GM18507 (cell line): ENCODE results near the gene ZSWIM7.

ENCODE experiments used
- DNase-seq: peaks from one replicate; pipeline ENCODE4 v3.0.0; 2011; ENCODE audit warnings: low read depth; ENCODE audit not compliant: insufficient read length; ENCODE audit errors: extremely low spot score
- FAIRE-seq: peaks from 2 replicates; lab custom pipeline; 2011; peaks lifted over from hg19 to GRCh38; lab: Jason Lieb, UNC

ZSWIM7 gene, protein sequence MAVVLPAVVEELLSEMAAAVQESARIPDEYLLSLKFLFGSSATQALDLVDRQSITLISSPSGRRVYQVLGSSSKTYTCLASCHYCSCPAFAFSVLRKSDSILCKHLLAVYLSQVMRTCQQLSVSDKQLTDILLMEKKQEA

DNA sequence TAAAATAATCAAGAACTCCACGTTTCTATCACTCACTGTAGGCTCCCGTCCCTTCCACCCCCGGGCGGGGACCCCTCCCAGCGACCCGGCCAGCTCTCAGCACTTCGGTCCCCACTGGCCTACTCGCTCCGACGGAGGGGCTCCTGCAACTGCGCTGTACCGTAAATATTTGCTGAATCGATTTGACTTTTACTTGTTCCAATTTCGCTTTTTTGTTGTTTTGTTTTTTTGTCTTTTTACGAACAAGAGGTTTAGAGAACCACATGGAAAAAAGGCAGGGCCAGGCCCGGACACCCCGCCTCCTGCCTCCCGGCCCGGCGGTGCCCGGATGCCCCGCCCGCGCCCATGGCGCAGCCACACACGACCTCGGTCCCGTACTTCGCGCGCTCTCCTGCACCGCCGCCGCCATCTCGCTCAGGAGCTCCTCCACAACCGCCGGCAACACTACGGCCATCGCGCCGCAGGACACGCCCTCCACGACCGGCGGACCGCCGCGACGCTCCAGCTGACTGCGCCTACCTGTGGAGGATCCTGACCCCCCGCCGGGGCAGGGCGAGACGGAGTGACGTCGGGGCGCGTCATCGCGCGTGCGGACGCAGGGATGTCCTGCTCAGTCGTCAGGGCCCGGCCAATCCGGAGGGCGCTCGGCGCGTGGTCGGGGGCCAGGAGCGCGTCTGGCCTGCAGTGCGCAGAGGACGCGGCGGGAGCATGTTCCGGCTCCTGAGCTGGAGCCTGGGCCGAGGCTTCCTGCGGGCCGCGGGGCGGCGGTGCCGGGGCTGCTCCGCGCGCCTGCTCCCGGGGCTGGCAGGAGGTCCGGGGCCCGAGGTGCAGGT lies at the start of gene ZSWIM7, which contains the start of gene TTC19:
Gene ZSWIM7, minus strand, starts transcription at position 564 of the 833 bp plus-strand sequence. Its CDS starts 110 bp downstream, at position 454.
Gene TTC19, plus strand, starts transcription at position 684 of the 833 bp plus-strand sequence. Its CDS starts 25 bp downstream, at position 709.
- peak; percentile 97 for FAIRE-seq
- DNase-seq = peak; percentile 99

DNA sequence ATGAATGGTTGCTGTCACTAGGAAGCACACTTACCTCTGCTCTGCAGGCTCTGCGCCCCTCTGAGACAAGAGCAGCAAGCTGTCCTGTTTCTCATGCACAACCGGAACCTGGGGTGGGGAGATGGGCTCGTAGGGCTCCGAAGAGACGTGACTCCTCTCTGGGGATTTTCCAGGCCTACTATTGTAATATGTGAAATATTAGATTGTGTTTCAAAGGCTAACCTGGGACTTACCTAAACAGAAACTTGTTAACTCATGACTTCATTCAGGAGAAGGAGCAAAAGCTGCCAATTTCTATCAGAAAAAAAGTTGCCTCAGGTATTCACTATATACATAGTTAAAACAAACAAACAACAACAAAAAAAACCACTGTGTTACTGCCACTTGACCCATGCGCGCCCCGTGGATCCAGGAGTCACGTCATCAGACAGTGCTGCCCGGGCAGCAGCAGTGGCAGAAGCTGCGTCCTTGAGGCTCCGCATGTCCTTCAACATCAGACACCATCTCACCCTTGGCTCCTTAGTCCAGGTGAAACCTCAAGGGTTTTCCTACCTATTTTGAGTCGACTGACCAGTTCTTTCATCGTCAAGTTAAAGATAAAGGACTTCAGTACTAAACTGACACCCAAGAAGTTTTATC lies 49.4 kb upstream of the ZSWIM7 start:
- FAIRE-seq (no peak), DNase-seq (no peak)

DNA sequence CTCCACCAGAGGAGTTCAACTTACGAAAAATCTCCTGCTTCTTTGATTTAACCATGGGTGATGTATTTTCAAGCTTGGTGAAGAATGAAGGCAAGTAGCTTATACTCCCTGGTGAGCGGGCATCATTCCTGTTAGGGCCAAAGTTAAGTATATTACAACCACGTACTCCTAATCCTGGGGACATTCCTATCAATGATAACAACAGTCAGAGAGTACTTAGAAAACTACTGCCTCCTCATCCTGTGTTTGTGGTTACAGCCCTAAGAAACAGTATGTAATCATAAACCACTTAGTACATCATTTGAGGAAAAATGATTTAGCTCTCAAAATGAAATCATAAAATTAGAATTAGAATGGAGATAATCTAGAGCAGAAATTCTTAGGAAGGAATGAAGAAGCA lies 47.5 kb upstream of the ZSWIM7 start:
- FAIRE-seq (no peak), DNase-seq (no peak)

DNA sequence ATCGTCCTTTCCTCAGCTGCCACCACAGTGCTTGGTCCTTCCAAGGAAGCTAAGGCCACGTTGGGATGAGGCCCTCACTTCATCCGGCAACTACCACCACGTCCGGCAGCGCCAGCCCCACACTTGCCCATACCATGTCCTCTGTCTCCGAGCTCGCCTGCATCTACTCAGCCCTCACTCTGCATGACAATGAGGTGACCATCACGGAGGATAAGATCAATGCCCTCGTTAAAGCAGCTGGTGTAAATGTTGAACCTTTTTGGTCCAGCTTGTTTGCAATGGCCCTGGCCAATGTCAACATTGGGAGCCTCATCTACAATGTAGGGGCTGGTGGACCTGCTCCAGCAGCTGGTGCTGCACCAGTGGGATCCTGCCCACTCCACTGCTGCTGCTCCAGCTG lies 45.0 kb upstream of the ZSWIM7 start:
- no peak for FAIRE-seq
- DNase-seq = no peak

DNA sequence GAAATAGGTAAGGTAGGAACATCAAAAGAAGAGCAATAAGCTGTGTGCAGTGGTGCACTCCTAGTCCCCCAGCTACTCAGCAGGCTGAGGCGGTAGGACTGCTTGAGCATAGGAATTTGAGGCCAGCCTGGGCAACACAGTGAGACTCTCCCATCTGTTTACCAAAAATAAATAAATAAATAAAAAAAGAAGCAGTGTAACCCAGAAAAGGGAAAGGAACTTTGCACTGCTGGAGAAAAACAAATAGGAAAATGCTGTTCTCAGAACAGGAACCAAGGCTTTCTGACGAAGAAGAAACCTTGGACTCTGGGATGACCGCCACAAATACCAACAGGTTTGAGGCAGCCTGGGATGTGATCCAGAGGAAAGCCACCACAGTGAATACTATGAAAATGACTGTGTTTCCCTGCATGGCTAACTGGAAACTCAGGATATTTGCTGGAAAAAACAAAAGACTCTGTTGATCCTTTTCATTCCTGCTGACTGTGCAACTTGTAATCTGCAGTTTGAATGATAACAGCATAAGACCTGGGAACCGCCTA lies 41.3 kb upstream of the ZSWIM7 start:
- no peak for DNase-seq
- no peak for FAIRE-seq

DNA sequence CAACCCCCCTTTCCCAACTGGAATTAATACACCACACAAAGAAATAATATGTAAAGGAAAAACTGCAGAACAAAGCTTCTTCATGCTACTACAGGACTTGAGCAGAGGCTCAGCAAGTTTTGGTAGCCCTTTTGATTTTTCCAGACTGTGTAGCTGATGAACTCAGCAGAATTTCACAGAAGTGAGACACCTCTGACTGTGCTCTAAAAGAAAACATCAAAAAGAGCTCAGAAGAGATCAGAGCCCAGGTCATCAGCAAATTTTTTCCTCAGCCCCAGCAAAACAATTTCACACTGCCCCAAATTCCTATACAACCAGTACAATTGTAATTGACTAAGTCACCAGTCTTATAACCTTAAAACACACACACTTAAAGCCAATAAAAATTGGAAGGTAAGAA lies 38.1 kb upstream of the ZSWIM7 start:
- DNase-seq (no peak), FAIRE-seq (no peak)

DNA sequence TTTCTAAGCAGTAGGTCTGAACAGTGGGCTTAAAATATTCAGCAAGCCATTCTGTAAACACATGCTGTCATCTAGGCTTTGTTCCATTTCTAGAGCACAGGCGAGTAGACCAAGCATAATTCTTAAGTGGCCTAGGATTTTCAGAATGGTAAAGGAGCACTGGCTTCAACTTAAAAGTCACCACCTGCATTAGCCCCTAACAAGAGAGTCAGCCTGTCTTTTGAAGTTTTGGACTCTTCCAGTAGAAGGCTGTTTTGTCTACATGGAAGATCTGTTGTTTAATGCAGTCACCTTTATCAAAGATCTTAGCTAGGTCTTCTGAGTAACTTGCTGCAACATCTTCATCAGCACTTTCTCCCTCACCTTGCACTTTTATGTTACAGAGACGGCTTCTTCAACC lies 36.8 kb upstream of the ZSWIM7 start:
- FAIRE-seq = no peak
- no peak for DNase-seq

DNA sequence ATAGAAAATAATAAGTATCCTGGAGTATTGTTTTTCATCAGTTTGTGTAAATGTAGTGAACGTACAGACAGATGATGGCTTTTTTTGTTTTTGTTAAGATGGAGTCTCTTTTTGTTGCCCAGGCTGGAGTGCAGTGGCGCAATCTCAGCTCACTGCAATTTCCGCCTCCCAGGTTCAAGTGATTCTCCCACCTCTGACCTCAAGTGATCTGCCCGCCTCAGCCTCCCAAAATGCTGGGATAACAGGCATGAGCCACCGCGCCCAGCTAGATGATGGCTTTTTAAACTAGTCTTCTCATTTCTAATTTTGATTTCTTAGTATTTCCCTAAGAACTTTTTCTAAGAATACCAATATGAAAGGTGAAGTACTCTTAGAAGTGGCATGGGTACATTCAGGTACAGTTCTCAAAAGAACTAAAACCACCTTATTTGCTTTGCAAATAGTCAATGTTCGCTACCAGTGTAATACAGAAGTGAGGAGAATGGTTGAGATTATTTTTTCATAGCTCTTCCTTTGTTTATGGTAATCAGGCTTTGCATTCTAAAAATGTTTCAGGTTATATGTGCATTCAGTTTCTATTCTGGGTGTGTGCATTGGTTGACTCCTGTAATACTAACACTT lies 34.3 kb upstream of the ZSWIM7 start:
- no peak for DNase-seq
- no peak for FAIRE-seq

DNA sequence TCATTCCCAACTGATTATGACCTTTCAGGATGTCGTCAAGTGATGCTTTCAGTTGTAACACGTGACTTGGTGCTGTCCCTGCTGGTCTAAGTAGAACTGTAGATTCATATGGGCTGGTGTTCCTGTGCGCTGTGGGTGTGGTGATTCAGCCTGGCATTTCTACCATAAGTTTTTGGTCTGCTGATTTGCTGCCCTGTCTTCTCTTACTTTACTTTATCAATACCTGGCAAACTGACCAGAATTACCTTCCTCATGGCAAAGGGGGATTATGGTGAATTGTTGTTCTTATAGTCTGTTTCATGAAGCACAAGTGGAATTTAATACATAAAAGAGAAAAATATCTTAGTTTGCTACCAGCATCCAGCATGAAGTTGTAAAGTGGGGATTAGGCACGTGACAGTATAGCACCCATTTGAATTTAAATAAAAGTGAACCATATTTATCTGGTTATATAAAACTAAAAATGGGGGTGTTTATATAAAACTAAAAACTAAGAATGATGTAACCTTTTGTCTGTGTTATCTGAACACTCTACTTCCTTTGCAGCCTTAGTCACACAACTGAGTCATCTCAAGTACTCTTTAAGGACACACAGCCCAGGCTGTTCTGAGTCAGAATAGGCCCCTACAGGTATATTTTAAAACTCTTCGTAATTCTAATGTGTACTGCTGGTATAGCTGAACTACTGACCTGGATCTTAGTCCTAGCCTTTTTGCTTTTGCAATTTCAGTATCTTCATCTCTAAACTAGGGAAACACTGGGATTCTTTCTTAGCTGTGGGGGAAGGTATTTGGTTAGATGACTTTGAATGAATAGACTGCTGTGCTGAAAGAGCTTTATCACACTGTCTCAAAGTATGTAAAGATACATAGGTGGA lies 28.4 kb upstream of the ZSWIM7 start:
- DNase-seq (no peak), FAIRE-seq (peak; percentile 62)

DNA sequence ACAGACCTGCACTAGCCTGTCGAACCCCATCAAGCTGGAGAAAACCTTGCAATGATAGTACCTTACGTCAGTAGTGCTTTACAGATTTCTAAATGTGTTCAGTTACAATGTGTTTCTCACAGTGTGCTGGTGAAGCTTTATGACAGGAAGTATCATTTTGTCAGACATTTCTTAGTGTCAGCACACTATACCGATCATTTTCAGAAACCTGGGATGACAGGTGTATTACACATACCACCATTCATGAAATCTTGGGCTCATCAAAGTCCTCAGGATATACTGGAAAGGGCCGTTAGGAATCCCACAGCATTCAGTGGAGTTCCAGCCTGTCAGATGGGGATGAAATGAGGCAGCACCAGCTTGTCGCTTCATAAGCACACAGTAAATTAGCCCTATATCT lies 27.4 kb upstream of the ZSWIM7 start:
- DNase-seq (no peak), FAIRE-seq (peak; percentile 5)

DNA sequence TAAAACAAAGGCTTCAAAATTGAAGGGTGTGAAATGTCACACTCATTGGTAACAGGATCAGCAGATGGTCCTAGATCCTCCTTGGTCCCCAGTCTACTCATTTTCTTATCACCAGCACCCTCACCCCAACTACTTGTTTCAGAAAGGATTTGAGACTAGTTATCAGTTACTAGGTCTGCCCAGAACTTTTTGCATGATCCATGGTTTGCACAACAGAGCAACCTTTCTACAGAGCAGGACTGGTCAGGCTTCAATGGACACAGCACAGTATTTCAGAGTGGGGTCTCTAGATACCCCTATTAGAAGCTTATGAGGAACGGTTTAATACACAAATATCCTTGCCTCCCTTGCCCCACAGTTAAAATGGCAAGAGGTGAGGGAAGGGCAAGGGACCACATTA lies 25.7 kb upstream of the ZSWIM7 start:
- FAIRE-seq (no peak), DNase-seq (no peak)

DNA sequence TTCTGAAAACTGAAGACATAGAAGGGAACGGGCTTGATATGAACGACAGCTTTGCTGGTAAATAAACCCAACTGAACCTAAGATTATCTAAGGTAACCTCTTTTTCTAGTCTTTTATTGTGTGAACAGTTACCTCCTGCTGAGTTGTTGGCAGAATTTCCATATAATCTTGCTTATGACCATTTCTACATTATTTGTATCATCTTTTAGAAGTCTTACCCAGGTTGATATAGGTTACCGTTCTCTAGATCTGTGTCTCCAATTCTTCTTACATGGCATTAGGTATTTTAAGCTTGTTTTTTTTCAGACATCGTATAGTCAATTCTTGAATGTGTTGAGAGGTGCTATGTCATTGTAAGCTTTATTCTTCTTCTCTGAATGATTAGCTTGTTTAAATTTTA lies 24.4 kb upstream of the ZSWIM7 start:
- DNase-seq (no peak), FAIRE-seq (no peak)

DNA sequence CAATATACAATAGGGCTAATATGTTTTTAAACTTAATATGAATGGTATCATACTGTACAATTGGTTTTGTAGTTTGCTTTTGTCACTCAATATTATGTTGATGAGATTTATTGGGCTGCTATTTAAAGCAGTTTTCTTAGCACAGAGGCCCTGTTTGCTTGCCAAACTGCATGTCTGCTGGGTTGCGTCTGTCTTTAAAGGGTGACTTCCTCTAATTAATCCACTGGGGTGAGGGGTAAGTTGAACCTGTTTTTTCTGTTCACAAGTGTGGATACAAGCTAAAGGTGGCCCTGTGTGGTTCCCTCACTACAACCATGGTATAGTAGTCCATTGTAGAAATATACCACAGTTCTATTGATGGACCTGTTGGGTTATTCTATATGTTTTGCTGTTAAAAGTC lies 19.8 kb upstream of the ZSWIM7 start:
- DNase-seq (no peak), FAIRE-seq (no peak)

DNA sequence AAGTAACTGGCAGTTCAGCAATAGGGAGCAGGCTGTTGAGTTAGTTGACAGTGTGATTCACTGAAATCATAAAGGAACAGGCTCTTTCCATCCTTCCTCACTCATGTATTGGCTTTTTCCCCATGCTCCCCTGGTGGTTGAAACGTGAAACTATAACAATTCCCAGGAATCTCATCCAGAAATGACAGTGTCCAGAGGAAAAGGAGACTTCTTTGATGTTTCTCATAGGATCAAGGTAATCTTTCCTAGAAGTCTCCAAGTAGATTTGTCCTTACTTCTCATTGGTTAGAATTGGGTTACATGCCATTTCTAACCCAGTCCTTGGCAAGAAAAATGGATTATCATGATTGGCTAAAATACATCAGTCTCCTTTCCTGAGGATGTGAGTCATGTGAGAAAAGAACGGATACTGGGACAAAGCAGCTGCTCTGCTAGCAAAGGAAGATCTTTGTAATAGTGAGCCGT lies 14.5 kb upstream of the ZSWIM7 start:
- no peak for DNase-seq
- FAIRE-seq = no peak

DNA sequence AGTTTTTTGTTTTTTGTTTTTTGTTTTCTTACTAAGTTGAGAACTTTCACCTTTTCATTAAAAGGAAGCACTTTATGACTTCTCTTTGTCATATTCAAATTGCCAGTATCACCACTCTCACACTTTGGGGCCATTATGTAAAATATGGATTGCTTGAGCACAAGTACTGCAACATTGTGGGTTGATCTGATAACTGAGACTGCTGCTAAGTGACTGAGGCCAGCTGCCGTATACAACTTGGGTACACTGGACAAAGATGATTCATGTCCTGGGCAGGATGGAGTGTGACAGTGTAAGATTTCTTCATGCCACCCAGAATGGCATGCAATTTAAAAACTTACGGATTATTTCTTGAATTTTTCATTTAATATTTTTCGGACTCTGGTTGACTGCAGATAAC lies 7.9 kb upstream of the ZSWIM7 start:
- DNase-seq (no peak), FAIRE-seq (no peak)

DNA sequence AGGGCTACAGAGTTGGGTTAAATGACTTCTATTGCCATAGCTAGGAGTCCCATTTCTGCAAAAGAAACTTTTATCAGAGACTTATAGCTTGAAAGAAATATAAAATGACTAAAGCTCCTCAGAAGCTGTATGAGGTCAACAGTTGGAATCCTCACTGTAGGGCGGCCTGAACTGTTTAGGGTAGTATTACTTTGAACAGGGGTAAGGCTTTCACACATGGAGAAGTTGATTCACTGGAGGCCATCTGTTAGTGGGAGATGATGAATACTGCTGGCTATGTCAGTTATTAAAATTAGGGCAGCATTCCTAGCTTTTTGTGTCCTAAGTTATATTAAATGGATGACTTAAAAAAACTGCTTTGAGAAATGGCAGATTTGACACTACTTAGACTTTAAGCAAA lies 6.1 kb upstream of the ZSWIM7 start:
- DNase-seq (no peak), FAIRE-seq (no peak)

DNA sequence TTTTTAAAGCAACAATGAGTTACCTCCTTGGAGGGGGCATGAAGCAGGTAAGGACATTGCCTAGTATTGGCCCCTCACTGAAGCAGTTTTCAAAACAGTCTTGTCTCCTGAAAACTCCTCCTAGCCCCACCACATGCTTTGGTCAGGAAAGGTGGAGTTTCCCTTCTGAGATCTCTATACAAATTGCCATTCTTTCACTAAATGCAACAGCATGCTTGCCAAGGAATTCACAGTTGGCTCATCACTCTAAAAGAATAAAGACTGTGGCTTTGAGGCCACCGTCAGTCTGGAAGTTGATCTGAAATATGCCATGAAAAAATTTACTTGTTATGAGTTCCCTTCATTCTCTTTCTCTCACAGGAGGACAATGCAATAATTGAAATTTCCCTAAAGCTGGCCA lies 4.3 kb upstream of the ZSWIM7 start:
- DNase-seq (no peak), FAIRE-seq (no peak)

DNA sequence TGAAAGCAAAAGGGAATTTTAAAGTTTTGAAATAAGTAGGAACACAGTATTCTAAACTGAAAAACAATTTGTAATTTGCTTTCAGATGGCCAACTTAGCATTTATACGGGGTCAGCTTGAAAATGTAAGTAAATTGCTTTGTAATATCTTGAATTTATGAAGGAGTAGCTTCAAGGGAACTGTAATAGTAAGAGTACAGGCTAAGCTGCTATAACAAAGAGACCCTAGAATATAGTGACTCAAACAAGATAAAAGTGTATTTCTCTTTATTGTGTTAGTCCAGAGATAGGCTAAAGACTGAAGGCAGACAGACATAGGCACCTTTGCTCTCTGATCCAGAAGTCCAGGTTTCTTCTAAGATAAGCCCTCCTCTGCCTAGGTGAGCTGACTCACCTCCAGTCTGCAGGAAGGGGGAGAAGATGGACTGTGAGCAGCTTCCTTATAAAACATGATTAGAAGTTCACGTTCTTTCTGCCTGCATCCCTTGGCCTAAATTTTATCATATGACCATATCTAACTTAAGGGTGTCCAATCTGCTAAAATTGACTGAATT lies 3.3 kb upstream of the ZSWIM7 start:
- DNase-seq = no peak
- FAIRE-seq = no peak
